NB4 (cell line): ENCODE measurements around the gene BRWD1.

Experiments
- CTCF ChIP-seq: IDR thresholded peaks from one replicate; pipeline ENCODE4 v1.5.1; 2012; ENCODE audit warnings: low read depth, low read length
- MAX ChIP-seq: IDR thresholded peaks from 2 replicates; pipeline ENCODE4 v1.6.1; 2011; ENCODE audit warnings: low read depth, low read length
- MYC ChIP-seq: IDR thresholded peaks from 2 replicates; pipeline ENCODE4 v1.6.1; 2011; ENCODE audit warnings: low read depth, low read length
- POLR2A ChIP-seq: IDR thresholded peaks from 2 replicates; pipeline ENCODE4 v1.6.1; 2011; ENCODE audit warnings: mild to moderate bottlenecking; ENCODE audit not compliant: insufficient read length; ENCODE audit errors: extremely low read depth

GRCh38 chr21:39312112-39313041, 1.1 kb downstream of the BRWD1 start:
- no peak for TF ChIP-seq CTCF
- TF ChIP-seq POLR2A: peak; percentile 26
- peak; percentile 42; the same call in 1 of the 2 replicates for TF ChIP-seq MYC
- 0 out of 2 replicates have a peak, but pooled peaks have one; percentile 21 for TF ChIP-seq MAX
